ENCODE measurements around the gene GIMAP1.

DNA sequence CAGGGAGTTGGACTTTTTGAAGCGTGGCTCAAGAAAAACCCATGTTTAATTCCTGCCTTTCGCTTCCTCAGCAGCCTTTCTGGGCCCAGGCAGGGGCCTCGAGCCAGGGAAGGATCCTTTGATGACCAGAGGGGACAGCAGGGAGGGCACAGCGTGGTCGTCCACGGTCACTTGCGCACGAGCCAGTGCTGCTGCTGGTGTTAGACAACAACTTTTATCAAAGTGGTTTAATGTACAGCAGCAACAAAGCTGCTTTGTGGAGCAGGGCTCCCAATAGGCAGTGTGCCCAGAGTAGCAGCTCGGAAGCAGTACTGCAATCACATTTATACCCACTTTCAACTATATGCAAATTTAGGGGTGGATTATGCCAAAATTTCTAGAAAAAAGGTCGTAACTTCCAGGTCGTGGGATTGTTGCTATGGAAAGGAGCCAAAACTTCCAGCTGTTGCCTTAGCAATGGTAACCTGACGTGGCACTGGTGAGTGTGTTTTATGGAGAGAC, 6.1 kb downstream of the GIMAP1 start:
- TF ChIP-seq CTCF (IDR thresholded peaks at IDR 0.05) (no peak), POLR2A (IDR thresholded peaks at IDR 0.05) (no peak), EP300 (IDR thresholded peaks at IDR 0.05) (no peak)

Measured in tibial nerve (tissue), 4 donors.